Immature natural killer cell (primary cell): ENCODE measurements around the gene PITPNM1. TPM values are rescaled to one million over a fixed set of nuclear protein-coding genes. Genes with fewer than 3 reads are reported as not detected.
"Not testable (repeated sequence)": the region's sequence is repeated elsewhere in the genome, so short reads cannot be mapped to it uniquely, and the experiment has no call there.

Source experiments
- DNase-seq, 3 donors: peaks; one replicate each; pipeline ENCODE4 v3.0.0; 2022; ENCODE audit warnings: mixed read lengths in 1 of 3
- H3K27ac Mint-ChIP-seq, 6 donors: one replicate each; pipeline ENCODE4 v1.8.0; 2020; ENCODE audit warnings: mixed read lengths in 6 of 6, mild to moderate bottlenecking in 5 of 6, inconsistent platforms in 4 of 6, moderate library complexity in 3 of 6
- H3K27me3 Mint-ChIP-seq, 3 donors: one replicate each; pipeline ENCODE4 v1.8.0; 2020 to 2021; ENCODE audit warnings: low read depth in 3 of 3, mild to moderate bottlenecking in 3 of 3, mixed read lengths in 3 of 3, moderate library complexity in 3 of 3, inconsistent platforms in 1 of 3
- H3K36me3 Mint-ChIP-seq, 3 donors: one replicate each; pipeline ENCODE4 v1.8.0; 2020; ENCODE audit warnings: mixed read lengths in 3 of 3, inconsistent platforms in 2 of 3, mild to moderate bottlenecking in 2 of 3
- H3K4me1 Mint-ChIP-seq, 2 donors: one replicate each; pipeline ENCODE4 v1.8.0; 2020; ENCODE audit warnings: inconsistent platforms in 2 of 2, mild to moderate bottlenecking in 2 of 2, mixed read lengths in 2 of 2, moderate library complexity in 1 of 2
- H3K4me3 Mint-ChIP-seq, 5 donors: one replicate each; pipeline ENCODE4 v1.8.0; 2020; ENCODE audit warnings: mild to moderate bottlenecking in 5 of 5, mixed read lengths in 5 of 5, inconsistent platforms in 3 of 5, moderate library complexity in 3 of 5
- H3K9me3 Mint-ChIP-seq, 6 donors: one replicate each; pipeline ENCODE4 v1.8.0; 2020; ENCODE audit warnings: mild to moderate bottlenecking in 6 of 6, mixed read lengths in 6 of 6, inconsistent platforms in 4 of 6, moderate library complexity in 3 of 6
- polyA plus RNA-seq, 3 donors: library from polyadenylated mRNA; unstranded; fragments of 300-500 nt; fragmentation: Illumina TruSeq; gene quantifications; one replicate each; pipeline ENCODE4 v1.2.3, GENCODE V29; 2021

PITPNM1 gene
- 10 to 100 TPM in 2 of 3 donors, 1 to 10 TPM in 1; 3.6 to 29.2 (median 10.2) TPM for polyA plus RNA-seq

DNA sequence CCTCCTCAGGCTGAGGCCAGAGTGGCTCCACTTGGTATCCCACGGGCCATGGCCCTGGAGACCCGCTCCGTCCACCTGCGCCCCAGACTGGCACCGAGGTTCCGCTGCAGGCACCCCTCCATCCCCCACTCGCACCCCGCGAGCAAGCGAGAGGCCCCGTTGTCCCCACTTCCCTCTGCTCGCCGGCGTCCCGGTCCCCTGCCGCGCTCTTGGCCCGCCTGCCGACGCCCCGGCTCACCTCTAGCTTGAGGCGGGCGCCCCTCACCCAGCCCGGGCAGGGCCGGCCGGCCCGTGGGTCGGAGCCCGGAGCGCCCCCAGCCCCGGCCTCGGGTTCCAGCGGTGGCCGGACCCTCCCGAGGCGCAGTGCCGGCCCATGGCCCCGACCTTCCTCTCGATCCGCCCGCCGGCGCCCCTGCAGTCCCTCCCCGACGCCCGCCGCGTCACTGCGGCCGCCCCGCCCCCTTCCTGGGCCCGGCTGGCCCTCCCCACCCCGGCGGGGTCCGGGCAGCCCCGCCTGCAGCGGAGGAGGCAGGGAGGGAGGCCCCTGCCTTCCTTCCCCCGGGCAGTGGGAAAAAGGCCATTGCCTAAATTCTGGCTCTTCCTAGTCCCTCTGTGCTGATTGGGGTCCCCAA, at the start of gene PITPNM1:
Gene PITPNM1 (minus strand): TSS at position 414 of the 632 bp plus-strand sequence. CDS start 1,183 bp downstream, outside the sequence.
- H3K9me3 Mint-ChIP-seq, result no peaks in the 10 kb centered on the region
- H3K27me3 Mint-ChIP-seq, result peaks cover 10 to 31% (median 23%) of the 10 kb centered on the region in 3 donors
- peaks cover 5 to 10% (median 9%) of the 10 kb centered on the region in 3 donors for H3K36me3 Mint-ChIP-seq
- peak within 1 kb of the TSS; percentile 90 to 93 (median 92) for H3K4me3 Mint-ChIP-seq
- peak within 1 kb of the TSS; percentile 96 to 99 (median 98) for H3K27ac Mint-ChIP-seq
- H3K4me1 Mint-ChIP-seq, result peaks cover 52% of the 10 kb centered on the region in 2 donors
- DNase-seq, result peak; percentile 76 to 80 (median 78)

DNA sequence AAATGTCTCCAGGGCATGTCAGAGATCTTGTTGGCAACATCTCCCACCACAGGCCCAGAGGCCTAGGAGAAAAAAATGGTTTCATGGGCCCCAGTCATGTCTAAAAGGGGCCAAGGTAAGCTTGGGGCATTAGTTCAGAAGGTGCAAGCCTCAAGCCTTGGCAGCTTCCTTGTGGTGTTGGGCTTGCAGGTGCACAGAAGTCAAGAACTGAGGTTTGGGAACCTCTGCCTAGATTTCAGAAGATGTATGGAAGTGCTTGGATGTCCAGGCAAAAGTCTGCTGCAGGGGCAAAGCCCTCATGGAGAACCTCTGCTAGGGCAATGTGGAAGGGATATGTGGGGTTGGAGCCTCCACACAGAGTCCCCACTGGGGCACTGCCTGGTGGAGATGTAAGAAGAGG, 46.5 kb upstream of the PITPNM1 start:
- not testable (repeated sequence) for H3K4me3 Mint-ChIP-seq, DNase-seq, H3K4me1 Mint-ChIP-seq, H3K27me3 Mint-ChIP-seq, H3K36me3 Mint-ChIP-seq, H3K9me3 Mint-ChIP-seq
- peak overlapping the region in 1 of 6 donors; percentile 41 for H3K27ac Mint-ChIP-seq

DNA sequence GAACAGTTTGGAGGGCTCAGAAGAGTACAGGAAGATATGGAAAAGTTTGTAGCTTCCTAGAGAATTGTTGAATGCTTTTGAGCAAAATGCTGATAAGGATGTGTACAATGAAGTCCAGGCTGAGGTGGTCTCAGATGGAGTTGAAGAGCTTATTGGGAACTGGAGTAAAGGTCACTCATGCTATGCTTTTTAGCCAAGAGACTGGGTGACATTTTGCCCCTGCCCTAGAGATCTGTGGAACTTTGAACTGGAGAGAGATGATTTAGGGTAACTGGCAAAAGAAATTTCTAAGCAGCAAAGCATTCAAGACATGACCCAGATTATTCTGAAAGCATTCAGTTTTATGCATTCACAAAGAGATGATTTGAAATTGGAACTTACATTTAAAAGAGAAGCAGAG, 46.0 kb upstream of the PITPNM1 start:
- H3K27me3 Mint-ChIP-seq, result peaks cover 2 to 4% (median 3%) of the 10 kb centered on the region in 3 donors
- H3K27ac Mint-ChIP-seq, result no peak overlapping the region
- H3K36me3 Mint-ChIP-seq, result no peaks in the 10 kb centered on the region
- H3K4me3 Mint-ChIP-seq, result no peak overlapping the region
- H3K9me3 Mint-ChIP-seq, result no peaks in the 10 kb centered on the region
- H3K4me1 Mint-ChIP-seq, result no peaks in the 10 kb centered on the region
- no peak for DNase-seq

DNA sequence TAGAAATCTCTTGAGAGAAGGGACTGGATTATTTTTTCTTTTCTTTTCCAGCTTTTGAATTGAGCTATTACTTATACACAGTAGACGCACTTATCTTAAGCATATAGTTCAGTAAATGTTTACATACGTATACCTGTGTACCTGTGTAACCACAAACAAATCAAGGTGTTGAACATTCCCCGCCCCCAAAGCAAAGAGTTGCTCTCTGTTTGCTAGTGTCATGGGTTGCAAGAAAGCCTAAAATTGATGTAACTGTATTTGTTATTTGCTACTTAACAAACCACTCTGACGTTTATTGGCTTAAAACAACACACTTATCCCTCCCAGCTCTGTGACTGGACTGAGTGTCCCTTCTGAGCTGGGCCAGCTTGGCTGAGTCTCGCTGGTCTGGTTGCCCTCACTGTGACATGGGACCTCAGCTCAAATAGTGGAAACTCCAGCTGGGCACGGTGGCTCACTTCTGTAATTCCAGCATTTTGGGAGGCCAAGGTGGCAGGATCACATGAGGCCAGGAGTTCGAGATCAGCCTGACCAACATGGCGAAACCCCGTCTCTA, 43.5 kb upstream of the PITPNM1 start:
- DNase-seq, result no peak
- no peak overlapping the region for H3K4me3 Mint-ChIP-seq
- no peaks in the 10 kb centered on the region for H3K4me1 Mint-ChIP-seq
- no peaks in the 10 kb centered on the region for H3K9me3 Mint-ChIP-seq
- H3K27me3 Mint-ChIP-seq, result peaks cover 2 to 7% (median 4%) of the 10 kb centered on the region in 3 donors
- H3K36me3 Mint-ChIP-seq, result no peaks in the 10 kb centered on the region
- no peak overlapping the region for H3K27ac Mint-ChIP-seq

DNA sequence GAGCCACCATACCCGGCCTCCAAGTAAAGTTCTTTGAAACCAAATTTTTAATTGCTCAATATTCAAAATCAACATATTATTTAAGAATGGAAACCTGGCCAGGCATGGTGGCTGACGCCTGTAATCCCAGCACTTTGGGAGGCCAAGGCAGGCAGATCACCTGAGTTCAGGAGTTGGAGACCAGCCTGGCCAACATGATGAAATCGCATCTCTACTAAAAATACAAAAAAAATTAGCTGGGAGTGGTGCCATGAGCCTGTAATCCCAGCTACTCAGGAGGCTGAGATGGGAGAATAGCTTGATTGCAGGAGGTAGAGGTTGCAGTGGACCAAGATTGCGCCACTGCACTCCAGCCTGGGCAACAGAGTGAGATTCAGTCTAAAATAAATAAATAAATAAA, 42.9 kb upstream of the PITPNM1 start:
- H3K27me3 Mint-ChIP-seq, result not testable (repeated sequence)

DNA sequence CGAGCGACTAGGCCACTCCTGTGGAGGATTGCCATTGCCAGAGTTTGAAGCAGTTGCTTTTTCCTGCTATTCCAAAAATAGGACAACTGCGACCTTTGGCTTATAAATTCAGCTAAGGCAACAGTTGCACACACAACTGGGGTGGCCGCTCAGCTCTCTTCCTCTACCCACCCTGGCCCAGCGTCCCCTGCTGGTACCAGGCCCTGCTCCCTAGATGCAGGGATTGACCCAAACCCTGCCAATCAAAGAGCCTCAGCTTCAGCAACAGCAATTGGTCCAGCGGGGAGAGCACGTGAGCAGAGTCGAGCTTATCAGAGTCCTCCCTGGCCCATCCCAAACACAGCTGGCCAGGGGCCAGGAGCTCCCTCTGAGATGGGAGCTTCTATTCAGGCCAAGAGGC, 40.1 kb upstream of the PITPNM1 start:
- H3K4me1 Mint-ChIP-seq, result no peaks in the 10 kb centered on the region
- H3K27me3 Mint-ChIP-seq, result peaks cover 2 to 6% (median 4%) of the 10 kb centered on the region in 3 donors
- H3K36me3 Mint-ChIP-seq, result no peaks in the 10 kb centered on the region
- no peak for DNase-seq
- H3K27ac Mint-ChIP-seq, result no peak overlapping the region
- no peaks in the 10 kb centered on the region for H3K9me3 Mint-ChIP-seq
- no peak overlapping the region for H3K4me3 Mint-ChIP-seq

More for the DNA sequence above, 42.9 kb upstream of the PITPNM1 start:
- not testable (repeated sequence) for H3K9me3 Mint-ChIP-seq, H3K27ac Mint-ChIP-seq, H3K4me3 Mint-ChIP-seq, DNase-seq, H3K4me1 Mint-ChIP-seq, H3K36me3 Mint-ChIP-seq

DNA sequence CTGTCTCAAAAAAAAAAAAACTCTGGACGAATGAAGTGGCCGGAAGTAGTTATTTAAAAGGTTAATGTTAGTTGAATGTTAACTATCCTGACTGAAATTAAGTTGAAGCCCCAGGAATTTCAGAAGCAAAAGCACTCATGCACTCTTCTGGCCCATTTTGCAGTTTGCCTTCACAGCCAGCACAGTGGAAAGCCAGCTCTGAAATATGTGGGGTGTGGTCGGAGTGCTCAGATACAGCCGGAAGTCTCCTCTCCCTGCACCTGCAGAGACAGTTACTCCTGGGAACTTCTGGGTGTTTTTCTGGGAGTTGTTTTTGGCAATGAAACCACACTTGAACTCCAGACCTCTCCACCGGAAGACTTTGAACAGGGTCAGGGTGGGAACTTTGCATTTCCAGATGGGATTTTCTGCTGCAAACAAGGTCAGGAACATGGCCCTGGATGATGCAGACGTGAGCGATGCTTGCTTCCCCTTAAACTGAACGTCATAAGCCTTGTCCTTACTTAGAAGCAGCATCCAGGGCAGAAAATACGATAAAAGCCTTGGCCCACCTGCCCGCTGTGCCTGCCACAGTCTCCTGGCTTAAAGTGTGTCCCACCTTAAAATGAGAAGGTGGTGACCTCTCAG, 39.6 kb upstream of the PITPNM1 start:
- Mint-ChIP-seq H3K4me3 (no peak overlapping the region), H3K9me3 (no peaks in the 10 kb centered on the region), H3K4me1 (no peaks in the 10 kb centered on the region), H3K27me3 (peaks cover 0 to 6% (median 4%) of the 10 kb centered on the region in 3 donors), H3K36me3 (no peaks in the 10 kb centered on the region), H3K27ac (no peak overlapping the region)
- no peak for DNase-seq

DNA sequence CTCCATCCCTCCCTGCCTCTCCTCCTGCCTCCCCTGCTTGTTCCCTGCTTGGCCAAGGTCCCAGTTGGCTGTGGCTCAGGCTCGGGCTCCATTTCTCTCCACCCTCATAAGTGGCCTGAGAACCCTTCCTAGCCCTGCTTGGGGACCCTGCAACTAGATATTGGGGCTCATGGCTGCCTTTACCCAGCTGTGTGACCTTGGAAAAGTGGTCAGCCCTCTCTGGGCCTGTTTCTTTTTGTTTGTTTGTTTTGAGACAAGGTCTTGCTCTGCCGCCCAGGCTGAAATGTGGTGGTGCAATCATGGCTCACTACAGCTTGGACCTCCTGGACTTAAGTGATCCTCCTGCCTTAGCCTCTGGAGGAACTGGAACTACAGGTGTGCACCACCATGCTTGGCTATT, 38.4 kb upstream of the PITPNM1 start:
- Mint-ChIP-seq H3K27me3 (peaks cover 0 to 6% (median 4%) of the 10 kb centered on the region in 3 donors), H3K4me3 (no peak overlapping the region), H3K36me3 (no peaks in the 10 kb centered on the region), H3K27ac (no peak overlapping the region), H3K4me1 (no peaks in the 10 kb centered on the region), H3K9me3 (no peaks in the 10 kb centered on the region)
- DNase-seq, result no peak

DNA sequence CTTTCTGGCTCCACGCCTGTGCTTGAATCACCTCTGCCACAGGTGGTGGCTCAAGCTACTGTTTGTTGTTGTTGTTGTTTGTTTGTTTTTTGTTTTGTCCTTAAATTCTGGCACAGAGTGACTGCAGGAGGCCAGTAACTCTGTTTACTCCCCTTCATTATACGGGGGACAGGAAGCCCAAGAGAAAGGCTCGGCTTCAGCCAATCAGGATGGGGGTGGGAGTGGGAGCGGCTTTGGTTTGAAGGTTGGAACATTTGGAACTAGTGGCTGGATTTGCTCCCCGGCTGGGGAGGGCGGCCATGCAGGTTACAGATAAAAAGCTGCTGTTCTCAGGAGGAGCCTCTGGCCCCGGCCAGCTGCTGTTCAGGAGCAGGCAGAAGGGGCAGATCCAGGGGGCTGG, 37.8 kb upstream of the PITPNM1 start:
- DNase-seq, result no peak
- Mint-ChIP-seq H3K4me1 (no peaks in the 10 kb centered on the region), H3K27ac (no peak overlapping the region), H3K27me3 (peaks cover 0 to 6% (median 4%) of the 10 kb centered on the region in 3 donors), H3K4me3 (no peak overlapping the region), H3K36me3 (no peaks in the 10 kb centered on the region), H3K9me3 (no peaks in the 10 kb centered on the region)

DNA sequence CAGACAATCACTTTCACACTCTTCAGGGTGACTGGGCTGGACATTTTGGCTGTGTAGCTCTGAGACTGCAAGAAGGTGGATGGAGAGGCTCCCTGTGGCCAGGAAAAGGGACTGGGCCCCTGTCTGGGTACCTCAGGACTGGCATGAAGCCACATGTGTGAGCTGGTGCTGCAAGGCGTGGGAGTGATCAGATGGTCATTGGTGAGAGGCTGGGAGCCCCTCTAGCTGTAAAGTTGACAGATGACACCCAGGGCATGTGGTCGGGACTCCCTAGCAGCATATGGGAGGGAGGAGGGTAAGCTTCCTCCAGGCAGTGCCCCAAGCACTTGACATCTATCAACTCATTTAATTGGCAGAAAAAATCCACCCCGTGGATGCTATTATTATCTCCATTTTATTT, 37.0 kb upstream of the PITPNM1 start:
- no peak overlapping the region for H3K4me3 Mint-ChIP-seq
- H3K27ac Mint-ChIP-seq, result no peak overlapping the region
- no peaks in the 10 kb centered on the region for H3K9me3 Mint-ChIP-seq
- no peaks in the 10 kb centered on the region for H3K36me3 Mint-ChIP-seq
- DNase-seq, result no peak
- peaks cover 0 to 6% (median 4%) of the 10 kb centered on the region in 3 donors for H3K27me3 Mint-ChIP-seq
- H3K4me1 Mint-ChIP-seq, result no peaks in the 10 kb centered on the region

DNA sequence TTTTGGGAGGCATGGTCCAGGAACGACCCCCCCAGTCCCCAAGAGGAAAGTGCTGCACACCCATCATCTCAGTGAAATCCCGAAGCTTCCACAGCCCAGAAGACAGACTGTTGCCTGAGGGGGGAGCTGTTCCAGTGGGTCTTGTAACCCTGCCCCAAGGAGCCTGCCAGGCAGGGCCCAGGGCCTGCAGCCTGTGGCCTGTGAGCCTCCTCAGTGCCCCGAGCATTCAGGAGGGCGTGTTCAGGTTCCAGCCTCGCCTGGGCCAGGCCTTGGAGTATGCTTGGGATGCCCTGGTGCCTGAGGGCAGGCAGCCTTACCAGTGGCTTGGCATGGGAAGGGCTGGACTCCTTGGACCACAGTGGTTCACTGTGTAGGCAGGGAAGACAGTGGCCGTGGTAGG, 36.0 kb upstream of the PITPNM1 start:
- Mint-ChIP-seq H3K36me3 (no peaks in the 10 kb centered on the region), H3K27me3 (peaks cover 0 to 5% (median 2%) of the 10 kb centered on the region in 3 donors), H3K27ac (peak overlapping the region in 1 of 6 donors; percentile 34), H3K4me3 (no peak overlapping the region), H3K9me3 (no peaks in the 10 kb centered on the region), H3K4me1 (no peaks in the 10 kb centered on the region)
- DNase-seq, result no peak

DNA sequence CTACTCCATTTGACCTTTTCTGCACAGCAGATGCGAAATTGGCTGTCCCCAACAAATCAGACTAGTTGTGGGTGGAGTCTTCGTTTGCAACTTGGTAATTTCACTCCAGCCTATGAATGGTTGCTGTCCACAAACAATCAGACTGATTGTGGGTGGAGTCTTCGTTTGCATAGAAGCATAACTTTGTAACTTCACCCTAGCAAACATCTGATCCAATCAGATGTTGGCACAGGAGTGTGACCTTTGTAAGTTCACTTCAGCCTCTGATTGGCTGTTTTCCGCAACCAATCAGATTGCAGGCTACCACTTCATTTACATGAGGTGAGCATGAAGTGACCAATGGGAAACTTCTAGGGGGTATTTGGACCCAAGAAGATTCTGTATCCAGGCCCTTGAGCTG, 34.4 kb upstream of the PITPNM1 start:
- Mint-ChIP-seq H3K27ac (no peak overlapping the region), H3K27me3 (peaks cover 2 to 3% (median 2%) of the 10 kb centered on the region in 3 donors), H3K9me3 (peaks cover 0 to 2% (median 1%) of the 10 kb centered on the region in 6 donors), H3K36me3 (no peaks in the 10 kb centered on the region), H3K4me1 (no peaks in the 10 kb centered on the region), H3K4me3 (no peak overlapping the region)
- no peak for DNase-seq

DNA sequence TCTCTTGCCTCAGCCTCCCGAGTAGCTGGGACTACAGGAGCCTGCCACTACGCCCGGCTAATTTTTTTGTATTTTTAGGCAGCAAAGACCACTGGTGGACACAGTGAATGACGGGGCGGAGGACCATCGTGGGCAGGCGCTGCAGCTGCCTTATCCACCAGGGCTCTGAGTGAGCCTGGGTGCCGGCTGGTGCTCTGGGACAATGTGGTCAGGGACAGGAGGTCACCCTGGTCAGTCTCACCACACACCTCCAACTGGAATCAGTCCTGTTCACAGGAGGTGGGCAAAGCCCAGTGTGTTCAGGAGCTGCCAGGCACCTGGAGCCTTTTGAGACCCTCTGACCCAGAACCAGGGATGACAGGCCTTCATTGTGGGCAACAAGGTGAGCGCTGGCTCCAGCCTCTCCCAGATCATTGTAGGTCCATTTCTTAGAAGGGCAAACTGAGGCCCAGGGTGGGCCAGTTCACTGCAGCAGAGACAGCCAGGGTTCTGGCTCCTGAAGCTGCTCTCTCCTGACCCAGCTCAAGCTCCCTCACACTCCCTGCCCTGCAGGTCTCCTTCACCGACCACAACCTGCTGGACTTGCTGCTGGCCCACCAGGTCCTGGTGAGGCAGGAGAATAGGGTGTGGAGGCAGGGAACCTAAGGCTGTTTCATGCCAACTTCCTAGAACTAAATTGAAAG, 33.8 kb upstream of the PITPNM1 start:
- H3K36me3 Mint-ChIP-seq, result no peaks in the 10 kb centered on the region
- H3K4me1 Mint-ChIP-seq, result no peaks in the 10 kb centered on the region
- H3K9me3 Mint-ChIP-seq, result peaks cover 0 to 8% (median 4%) of the 10 kb centered on the region in 6 donors
- H3K27ac Mint-ChIP-seq, result no peak overlapping the region
- H3K27me3 Mint-ChIP-seq, result peaks cover 2 to 4% (median 3%) of the 10 kb centered on the region in 3 donors
- DNase-seq, result no peak
- no peak overlapping the region for H3K4me3 Mint-ChIP-seq

DNA sequence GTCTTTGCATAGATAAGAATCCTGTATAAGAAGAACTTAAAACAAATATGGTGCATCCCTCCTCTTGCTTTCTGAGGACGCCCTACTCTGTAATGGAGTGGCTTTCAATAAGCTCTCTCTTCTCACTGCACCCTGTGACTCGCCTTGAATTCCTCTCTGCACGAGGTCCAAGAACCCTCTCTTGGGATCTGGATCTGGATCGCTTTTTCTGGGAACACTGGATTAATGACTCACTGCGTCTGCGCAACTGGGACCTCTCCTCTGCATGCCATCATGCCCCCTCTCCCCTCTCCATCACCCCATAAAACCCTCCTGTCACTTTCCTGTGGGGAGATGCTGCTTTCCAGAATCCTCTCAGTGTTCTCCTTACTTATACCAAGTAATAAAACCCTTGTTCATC, 33.1 kb upstream of the PITPNM1 start:
- Mint-ChIP-seq H3K27ac (peak overlapping the region in 1 of 6 donors; percentile 35), H3K27me3 (peaks cover 2 to 6% (median 3%) of the 10 kb centered on the region in 3 donors), H3K4me3 (no peak overlapping the region), H3K4me1 (no peaks in the 10 kb centered on the region), H3K36me3 (peaks cover 0 to 3% (median 0%) of the 10 kb centered on the region in 3 donors), H3K9me3 (peaks cover 0 to 12% (median 7%) of the 10 kb centered on the region in 6 donors)
- DNase-seq, result no peak
